SU-DHL-6 (cell line): ENCODE measurements around the gene C6orf52.

Experiments used
- CTCF ChIP-seq: fragments of 200-600 bp; sonication (generic); IDR thresholded peaks from one replicate; pipeline ENCODE4 v1.5.1; 2017; ENCODE audit warnings: antibody characterized with exemption, mild to moderate bottlenecking, low read length, moderate library complexity; ENCODE audit not compliant: insufficient read depth, poor library complexity, severe bottlenecking
- EZH2phosphoT487 ChIP-seq: fragments of 200-600 bp; sonication (generic), shearing (Covaris generic); conservative IDR thresholded peaks from 2 replicates; pipeline ENCODE4 v1.6.1; 2018; ENCODE audit warnings: mild to moderate bottlenecking, antibody characterized with exemption, low read length, moderate library complexity, mixed read lengths

GRCh38 chr6:10641528-10641927, 52.9 kb downstream of the C6orf52 start:
- TF ChIP-seq CTCF (no peak), EZH2phosphoT487 (no peak)
